ENCODE data around the gene OXLD1.

DNA sequence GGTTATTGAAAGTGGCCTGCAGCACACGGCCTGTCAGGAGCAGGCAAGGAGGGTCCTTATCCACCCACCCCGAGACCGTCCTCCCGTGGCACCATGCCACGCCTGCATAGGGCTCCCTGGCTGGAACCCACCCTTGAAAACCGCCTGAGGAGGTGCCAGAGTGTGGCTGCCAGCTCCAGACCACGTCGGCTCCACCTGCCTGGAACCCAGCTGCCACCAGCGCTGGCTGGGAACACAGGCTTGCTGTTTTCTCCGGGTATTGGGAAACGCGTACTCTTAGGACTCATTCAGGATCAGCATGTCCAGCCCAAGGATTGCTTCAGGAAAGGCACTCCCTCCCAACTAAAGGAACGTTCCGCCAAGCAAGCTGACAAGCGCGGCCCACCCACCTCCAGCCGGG is 10.5 kb upstream of the OXLD1 start:
- TF ChIP-seq POLR2A (IDR thresholded peaks at IDR 0.05; ENCODE audit: borderline replicate concordance, extremely low read depth, insufficient read depth, insufficient read length), result no peak
- no peak for TF ChIP-seq TCF7L2 (IDR thresholded peaks at IDR 0.05; ENCODE audit: borderline replicate concordance, extremely low read depth, insufficient read depth, insufficient read length)
- TF ChIP-seq, protein P1, sequence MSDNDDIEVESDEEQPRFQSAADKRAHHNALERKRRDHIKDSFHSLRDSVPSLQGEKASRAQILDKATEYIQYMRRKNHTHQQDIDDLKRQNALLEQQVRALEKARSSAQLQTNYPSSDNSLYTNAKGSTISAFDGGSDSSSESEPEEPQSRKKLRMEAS (IDR thresholded peaks at IDR 0.05), result no peak
- TF ChIP-seq ZFX (IDR thresholded peaks at IDR 0.05), result no peak
- no peak for TF ChIP-seq EZH2phosphoT487 (IDR thresholded peaks at IDR 0.05; ENCODE audit: borderline replicate concordance)
- TF ChIP-seq POLR2AphosphoS5 (IDR thresholded peaks at IDR 0.05; ENCODE audit: low read depth, low read length), result no peak
- TF ChIP-seq, protein P2, sequence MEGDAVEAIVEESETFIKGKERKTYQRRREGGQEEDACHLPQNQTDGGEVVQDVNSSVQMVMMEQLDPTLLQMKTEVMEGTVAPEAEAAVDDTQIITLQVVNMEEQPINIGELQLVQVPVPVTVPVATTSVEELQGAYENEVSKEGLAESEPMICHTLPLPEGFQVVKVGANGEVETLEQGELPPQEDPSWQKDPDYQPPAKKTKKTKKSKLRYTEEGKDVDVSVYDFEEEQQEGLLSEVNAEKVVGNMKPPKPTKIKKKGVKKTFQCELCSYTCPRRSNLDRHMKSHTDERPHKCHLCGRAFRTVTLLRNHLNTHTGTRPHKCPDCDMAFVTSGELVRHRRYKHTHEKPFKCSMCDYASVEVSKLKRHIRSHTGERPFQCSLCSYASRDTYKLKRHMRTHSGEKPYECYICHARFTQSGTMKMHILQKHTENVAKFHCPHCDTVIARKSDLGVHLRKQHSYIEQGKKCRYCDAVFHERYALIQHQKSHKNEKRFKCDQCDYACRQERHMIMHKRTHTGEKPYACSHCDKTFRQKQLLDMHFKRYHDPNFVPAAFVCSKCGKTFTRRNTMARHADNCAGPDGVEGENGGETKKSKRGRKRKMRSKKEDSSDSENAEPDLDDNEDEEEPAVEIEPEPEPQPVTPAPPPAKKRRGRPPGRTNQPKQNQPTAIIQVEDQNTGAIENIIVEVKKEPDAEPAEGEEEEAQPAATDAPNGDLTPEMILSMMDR (IDR thresholded peaks at IDR 0.05 in 2 of 3, conservative IDR thresholded peaks at IDR 0.05 in 1 of 3; ENCODE audit: borderline replicate concordance in 1 of 3, insufficient read depth in 1 of 3, low read depth in 2 of 3, low read length in 2 of 3), result no peak
- TF ChIP-seq, protein P3, sequence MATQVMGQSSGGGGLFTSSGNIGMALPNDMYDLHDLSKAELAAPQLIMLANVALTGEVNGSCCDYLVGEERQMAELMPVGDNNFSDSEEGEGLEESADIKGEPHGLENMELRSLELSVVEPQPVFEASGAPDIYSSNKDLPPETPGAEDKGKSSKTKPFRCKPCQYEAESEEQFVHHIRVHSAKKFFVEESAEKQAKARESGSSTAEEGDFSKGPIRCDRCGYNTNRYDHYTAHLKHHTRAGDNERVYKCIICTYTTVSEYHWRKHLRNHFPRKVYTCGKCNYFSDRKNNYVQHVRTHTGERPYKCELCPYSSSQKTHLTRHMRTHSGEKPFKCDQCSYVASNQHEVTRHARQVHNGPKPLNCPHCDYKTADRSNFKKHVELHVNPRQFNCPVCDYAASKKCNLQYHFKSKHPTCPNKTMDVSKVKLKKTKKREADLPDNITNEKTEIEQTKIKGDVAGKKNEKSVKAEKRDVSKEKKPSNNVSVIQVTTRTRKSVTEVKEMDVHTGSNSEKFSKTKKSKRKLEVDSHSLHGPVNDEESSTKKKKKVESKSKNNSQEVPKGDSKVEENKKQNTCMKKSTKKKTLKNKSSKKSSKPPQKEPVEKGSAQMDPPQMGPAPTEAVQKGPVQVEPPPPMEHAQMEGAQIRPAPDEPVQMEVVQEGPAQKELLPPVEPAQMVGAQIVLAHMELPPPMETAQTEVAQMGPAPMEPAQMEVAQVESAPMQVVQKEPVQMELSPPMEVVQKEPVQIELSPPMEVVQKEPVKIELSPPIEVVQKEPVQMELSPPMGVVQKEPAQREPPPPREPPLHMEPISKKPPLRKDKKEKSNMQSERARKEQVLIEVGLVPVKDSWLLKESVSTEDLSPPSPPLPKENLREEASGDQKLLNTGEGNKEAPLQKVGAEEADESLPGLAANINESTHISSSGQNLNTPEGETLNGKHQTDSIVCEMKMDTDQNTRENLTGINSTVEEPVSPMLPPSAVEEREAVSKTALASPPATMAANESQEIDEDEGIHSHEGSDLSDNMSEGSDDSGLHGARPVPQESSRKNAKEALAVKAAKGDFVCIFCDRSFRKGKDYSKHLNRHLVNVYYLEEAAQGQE (IDR thresholded peaks at IDR 0.05; ENCODE audit: low read depth), result no peak
- TF ChIP-seq, protein P4, sequence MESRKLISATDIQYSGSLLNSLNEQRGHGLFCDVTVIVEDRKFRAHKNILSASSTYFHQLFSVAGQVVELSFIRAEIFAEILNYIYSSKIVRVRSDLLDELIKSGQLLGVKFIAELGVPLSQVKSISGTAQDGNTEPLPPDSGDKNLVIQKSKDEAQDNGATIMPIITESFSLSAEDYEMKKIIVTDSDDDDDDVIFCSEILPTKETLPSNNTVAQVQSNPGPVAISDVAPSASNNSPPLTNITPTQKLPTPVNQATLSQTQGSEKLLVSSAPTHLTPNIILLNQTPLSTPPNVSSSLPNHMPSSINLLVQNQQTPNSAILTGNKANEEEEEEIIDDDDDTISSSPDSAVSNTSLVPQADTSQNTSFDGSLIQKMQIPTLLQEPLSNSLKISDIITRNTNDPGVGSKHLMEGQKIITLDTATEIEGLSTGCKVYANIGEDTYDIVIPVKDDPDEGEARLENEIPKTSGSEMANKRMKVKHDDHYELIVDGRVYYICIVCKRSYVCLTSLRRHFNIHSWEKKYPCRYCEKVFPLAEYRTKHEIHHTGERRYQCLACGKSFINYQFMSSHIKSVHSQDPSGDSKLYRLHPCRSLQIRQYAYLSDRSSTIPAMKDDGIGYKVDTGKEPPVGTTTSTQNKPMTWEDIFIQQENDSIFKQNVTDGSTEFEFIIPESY (IDR thresholded peaks at IDR 0.05; ENCODE audit: extremely low read depth, insufficient replicate concordance, low read length), result no peak

Measured in HCT116 (cell line).